Activated CD8-positive, alpha-beta memory T cell treated with anti-CD3 and anti-CD28 coated beads for 1 hour (primary cell): ENCODE results near the gene TMPRSS3.

Experiments
- DNase-seq, 2 donors: peaks; one replicate each; pipeline ENCODE4 v3.0.0-alpha.2; 2020; ENCODE audit warnings: low read depth in 1 of 2; ENCODE audit errors: extremely low read depth in 1 of 2

Gene TMPRSS3

DNA sequence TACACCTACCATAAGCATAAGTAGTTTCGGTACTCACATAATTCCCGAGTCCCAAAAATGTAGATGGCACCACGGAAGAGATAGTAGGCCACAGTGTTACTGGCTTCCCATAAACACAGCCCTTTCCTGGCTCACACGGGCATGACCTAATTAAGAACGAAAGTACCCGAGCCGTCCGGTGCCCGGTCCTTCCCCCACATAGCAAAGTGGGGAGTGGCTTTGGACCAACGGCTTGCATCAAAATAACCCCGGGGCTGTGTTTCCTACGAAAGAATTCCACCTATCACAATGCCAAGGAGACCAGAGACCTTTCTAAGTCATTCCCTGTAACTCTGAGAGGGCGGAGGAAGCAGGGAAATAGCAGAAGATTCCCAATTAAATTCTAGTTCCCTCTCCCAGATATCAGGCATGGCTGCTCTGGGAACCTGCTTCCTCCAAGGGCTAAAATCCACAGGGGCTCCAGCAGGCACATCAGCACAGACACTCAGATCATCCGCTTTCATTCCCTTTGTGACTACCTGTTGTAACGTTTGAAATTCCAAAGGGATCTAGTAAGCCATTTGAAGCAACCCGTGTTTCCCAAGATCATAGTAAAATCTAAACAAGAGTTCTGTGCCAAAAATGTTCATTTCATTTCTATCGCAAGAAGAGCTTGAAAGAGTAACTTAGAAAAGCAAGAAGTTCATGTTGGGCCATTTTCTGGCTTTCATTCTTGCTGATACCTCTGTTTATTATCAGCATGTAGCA, at the start of gene TMPRSS3:
TMPRSS3 (minus strand) TSS at position 148 of the 747 bp plus-strand sequence. CDS start 635 bp downstream, outside the sequence.
- no peak for DNase-seq

DNA sequence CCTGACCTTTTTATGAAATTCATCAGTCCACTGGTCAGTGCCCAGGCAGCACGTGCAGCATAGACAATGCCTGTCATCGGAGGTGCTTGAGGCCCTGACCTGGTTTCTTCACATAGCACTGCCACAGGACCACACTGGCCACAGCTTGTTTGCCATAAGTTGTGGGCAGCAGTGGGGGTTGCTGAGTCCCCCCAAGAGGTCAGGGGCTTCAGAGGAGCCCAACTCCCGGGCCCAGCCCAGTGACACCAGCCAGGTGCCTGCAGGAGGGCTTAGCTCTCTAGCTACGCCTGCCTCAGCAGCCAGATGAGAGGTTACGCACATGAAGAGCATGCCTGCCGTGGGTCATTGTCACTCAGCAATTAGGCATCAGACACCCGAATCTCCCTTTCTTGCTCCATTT, 49.5 kb upstream of the TMPRSS3 start:
- DNase-seq: no peak

DNA sequence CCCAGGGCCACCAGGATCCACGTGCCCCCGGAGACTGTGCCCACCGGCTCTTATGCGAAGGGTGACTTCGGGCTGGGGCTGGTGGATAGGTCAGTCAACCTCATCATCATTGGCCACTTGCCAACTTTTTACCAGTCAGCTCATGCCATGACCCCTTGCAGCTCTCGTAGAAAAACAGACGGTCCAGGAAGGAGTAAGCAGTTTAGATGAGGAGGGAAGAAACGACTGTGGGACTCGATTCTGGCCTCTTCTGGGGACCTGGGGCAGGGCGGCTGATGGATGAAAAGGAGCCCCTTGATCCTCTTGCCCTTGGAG, 48.9 kb upstream of the TMPRSS3 start:
- no peak for DNase-seq

DNA sequence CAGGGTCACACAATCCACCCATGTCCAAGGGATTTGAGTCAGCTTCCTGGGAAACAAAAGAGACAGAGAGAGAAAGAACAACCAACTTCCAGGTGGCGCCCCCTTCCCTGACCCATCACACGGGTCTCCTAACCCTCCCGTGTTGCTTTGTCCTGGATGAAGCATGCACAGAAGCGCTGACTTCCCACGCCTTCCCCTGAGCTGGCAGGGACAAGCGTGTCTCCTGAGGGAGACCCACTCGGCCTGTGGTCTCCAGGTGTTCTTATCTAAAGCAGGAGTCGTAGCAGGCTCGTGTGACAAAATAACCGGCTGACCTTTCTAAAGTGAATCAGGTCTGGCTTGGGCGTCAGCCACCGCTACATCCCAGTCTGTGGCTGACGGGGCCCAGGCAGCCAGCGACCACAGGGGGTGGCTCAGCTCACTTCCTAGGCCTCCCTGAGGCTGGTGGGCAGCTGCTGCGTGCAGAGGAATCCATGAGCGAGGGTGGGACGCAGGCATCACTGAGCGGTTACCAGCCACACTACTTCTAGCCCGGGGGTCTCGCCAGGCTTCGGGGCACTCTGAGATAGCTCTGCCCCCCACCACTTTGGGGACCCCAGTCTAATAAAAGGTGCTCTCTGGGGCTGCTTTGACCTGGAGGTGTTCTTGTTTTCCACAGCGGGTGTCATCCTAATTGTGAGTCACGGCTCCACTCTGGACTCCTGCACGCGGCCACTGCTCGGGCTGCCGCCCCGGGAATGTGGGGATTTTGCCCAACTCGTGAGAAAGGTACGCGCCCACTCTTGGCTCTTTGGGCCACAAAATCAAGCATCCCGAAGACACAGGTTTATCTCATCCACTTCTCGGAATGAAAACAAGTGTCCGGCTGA, 48.3 kb upstream of the TMPRSS3 start:
- no peak for DNase-seq

DNA sequence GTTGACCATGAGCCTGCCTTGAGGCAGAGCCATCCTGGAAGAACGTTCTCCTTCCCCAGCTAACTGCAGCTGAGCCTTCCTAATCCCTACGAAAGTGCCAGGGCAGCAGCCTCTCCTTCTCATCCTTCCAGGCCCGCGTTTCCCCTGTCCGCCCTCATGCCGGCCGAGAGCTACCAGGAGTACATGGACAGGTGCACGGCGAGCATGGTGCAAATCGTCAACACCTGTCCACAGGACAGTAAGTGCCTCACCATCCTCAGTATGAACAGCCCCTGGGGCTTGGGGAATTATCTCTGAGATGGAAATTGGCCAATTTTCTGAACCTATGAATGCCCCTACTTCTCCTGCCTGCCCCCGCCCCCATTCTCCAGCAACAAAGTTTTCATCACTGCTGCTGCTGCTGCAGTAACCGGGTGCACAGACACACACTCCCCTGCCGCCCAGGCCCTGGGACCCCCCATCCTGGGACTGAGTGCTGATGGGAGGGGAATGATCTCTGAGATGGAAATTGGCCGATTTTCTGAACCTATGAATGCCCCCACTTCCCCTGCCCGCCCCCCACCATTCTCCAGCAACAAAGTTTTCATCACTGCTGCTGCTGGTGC, 47.4 kb upstream of the TMPRSS3 start:
- DNase-seq: no peak

DNA sequence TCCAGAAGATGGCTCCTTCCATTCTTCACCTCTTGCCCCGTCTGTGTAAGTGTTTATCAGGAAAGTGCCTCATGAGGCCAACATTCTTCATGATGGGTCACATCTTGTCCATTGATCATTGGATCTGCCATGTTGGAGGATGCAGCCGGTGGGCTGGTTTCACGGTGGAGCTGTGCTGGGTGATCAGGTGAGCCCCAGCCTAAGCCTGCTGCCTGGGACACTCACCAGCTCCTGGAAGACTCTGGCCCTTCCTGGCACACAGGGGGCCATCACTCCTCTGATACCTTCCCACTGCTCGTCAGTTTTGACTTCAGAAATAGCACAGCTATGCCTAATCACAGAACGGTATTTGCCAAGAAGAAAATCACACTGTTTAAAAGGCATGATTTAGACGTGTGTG, 46.1 kb upstream of the TMPRSS3 start:
- DNase-seq: no peak

DNA sequence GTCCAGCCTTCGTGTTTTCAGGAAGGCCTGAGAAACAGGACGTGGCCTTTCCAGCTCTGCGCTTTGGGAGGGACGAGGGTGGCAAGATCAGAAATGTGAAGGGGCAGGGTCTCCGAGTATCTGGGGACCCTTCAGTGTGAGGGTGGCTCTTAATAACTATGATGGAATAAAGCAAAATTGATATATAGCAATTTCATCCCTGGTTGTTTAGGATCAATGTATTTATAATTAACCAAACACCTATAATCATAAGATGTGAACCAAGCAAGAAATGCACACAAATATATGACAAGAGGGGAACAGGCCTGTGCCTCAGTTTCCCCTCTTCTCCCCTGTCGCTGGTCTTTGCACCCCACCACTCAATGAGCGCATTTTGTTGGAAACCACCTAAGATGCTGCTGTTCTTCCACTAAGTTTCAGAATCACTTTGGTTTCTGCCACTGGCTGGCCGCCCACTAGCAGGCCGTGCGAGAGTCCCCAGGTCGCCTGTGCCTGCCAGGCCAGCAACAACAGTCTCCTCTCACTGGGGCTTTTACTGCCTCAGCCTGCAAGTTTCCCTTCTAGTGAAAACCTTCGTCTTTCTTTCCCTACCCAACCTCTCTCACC, 44.4 kb upstream of the TMPRSS3 start:
- no peak for DNase-seq

DNA sequence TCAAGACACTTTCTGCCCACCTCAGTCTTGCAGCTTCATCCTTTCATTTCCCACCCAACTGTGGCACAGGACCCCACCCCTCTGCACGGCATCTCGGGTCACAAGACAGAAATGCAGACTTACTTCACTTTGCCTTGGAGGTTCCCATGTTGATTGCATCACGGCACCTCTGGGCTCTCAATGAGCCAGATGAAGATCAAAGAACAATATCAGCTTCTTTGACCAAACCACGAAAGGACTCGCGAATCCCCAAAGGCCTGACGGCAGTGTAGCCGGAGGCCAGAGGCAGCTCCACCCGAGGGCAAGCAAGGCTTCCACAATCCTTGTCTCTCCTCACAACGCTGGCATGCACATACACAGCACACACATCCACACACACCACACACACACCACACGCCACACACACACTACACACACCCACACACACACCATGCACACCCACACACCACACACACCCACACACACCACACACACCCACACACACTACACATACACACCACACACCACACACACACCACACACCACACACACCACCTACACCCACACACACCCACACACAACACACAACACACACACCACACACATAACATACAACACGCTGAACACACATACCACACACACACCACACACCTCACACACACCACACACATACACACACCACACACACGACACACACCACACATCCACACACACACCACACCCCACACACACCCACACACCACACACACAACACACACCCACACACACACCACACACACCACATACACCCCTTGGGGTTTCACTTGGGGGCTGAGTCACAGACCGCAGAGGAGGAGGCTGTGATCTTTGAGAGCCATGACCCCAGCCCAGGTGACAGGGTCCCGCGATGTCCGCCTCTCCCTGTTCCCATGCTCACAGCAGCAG, 43.7 kb upstream of the TMPRSS3 start:
- DNase-seq: no peak

DNA sequence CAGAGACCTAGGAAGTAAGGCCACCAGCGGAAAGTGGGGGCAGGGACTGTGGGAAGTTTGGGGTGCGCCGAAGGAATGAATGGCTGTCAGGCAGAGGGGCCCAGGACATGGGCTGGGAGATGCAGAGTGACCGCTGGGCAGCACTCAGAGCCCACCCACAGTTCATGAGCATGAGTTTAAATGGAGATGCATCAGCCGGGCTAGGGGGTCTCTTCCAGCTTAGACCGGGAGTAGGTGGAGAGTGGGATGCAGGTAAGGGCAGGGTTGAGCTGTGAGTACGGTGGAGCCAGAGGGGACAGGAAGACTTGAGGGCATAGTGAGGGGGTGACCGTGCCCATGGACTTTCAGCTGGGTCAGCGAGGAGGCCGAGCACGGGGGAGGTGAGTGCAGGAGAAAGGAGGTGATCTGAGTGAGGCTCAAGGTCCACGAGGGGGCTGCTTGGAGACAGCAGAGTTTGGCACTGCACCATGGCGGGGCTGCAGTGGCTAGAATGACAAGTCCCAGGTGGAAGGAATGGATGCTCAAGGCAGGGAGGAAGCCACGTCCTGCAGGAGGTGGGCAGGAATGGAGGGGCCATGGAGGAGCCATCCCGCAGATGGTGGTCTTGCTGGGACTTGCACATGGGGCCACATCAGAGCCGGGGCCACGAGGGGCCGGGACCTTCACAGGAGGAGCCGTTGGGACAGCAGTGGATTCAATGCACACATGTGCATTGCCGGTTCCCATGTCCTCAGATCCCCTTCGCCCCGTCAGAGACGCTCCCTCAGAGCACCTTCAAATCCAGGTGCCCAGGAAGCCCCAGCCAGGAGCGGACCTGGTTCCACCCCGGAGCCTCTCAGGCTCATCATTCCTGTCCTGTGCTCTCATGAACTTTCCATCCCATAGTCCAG, 42.7 kb upstream of the TMPRSS3 start:
- DNase-seq: no peak

DNA sequence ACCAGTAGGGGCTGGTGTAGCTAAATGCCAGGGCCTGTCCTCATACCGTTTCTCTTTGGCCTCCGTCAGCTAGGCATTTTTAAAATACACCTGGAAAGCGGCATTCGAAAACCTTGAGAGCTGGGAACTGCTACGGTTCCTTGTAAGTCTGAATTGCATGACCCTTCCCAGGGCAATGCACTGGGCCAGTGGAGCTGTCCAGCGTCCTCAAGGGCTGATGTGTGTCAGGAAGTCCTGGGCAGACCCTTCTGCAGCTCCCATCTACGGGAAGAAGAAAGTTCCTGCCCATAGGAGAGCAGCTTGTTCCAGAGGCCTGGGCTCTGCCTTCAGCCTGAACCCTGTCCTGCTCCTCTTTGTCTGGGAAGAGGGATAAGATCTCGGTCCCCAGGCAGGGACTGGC, 41.9 kb upstream of the TMPRSS3 start:
- DNase-seq: no peak

DNA sequence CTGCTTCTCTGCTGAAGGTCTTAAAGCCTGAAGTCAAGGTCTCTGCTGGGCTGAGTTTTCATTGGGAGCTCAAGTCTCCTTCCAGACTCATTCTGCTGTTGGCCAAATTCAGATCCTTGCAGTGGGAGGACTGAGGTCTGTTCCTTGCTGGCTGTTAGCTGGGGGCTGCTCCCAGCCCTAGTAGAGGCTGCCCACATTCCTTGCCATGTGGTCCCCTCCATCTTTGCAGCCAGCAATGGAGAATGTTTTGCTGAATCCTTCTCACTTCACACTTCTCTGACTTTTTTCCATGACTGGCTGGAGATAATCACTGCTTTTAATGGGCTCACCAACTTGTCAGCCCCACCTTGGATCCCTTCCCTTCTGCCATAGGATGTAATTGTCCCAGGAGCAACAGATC, 41.1 kb upstream of the TMPRSS3 start:
- no peak for DNase-seq

DNA sequence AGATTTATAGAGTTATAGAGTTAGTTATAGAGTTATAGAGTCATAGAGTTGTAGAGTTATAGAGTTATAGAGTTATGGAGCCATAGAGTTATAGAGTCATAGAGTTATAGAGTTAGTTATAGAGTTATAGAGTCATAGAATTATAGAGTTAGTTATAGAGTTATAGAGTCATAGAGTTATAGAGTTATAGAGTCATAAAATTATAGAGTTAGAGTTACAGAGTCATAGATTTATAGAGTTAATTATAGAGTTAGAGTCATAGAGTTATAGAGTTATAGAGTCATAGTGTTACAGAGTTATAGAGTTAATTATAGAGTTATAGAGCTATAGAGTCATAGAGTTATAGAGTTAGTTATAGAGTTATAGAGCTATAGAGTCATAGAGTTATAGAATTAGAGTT, 40.0 kb upstream of the TMPRSS3 start:
- no peak for DNase-seq

DNA sequence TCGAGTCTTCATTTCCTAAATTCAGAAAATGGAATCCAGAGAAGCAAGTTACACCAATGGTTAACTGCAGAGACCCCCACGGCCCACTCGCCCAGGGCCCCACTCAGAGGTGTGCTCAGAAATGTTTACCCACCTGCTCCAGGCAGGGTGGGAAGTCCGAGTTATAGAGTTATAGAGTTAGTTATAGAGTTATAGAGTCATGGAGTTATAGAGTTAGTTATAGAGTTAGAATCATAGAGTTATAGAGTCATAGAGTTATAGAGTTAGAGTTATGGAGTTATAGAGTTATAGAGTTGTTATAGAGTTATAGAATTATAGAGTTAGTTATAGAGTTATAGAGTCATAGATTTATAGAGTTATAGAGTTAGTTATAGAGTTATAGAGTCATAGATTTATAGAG, 39.5 kb upstream of the TMPRSS3 start:
- no peak for DNase-seq

DNA sequence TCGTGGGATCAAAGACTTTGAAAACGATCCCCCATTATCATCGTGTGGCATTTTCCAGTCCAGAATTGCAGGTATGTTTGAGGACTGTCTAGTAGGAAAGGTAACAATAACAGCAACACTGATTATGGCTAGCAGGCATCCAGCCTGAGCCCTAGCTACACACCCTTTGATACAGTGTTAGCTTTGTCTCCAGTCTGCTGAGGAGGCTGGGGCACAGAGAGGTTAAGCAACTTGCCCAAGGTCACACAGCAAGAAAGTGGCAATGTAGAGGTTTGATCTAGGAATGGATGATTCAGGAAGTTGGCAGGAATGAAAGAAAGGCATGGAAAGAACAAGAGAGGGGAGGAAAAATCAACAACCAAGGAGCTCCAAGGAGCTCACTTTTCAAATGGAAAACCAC, 39.0 kb upstream of the TMPRSS3 start:
- no peak for DNase-seq

DNA sequence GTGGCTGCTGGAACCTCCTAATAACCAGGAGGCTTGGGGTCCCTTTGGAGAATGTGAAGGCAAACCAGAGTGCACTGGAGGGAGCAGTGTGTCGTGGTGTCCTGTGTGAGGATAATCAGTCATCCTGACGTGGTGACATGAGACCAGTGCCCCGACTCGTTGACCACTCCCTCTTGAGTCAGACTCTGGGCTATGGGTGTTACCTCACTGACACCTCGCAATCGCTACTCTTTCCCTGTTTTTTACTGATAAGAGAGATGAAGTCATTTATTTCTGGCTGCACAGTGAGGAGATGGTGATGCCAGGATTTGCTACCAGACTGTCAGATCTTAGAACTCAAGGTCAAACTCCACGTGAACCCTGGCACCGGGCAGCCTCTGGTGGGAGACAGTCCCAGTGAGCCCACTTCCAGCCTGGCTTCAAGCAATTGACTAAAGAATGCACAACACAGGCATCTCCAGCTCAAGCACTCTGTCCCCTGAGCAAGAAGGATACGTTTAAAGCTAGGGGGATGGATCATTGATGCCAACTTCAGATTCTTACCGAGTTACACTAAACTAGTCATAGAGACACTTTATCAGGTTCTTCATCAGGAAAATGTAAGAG, 38.2 kb upstream of the TMPRSS3 start:
- no peak for DNase-seq

DNA sequence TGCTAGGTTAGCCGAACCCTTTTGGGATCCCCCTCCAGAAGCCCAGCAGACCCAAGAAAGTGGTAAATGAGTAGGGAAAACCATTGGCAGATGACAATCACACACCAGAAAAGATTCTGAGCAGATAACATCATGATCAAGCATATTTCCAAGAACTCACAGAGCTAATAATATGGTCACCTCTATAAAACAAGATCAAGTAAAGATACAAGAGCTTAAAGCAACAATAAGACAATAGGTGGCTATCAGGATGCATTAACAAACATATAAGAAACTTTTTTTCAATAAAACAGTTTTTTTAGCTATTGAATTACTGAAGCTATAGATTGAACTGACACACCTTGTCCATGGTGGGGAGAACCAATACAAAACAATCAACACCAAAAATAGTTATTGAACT, 36.8 kb upstream of the TMPRSS3 start:
- no peak for DNase-seq

DNA sequence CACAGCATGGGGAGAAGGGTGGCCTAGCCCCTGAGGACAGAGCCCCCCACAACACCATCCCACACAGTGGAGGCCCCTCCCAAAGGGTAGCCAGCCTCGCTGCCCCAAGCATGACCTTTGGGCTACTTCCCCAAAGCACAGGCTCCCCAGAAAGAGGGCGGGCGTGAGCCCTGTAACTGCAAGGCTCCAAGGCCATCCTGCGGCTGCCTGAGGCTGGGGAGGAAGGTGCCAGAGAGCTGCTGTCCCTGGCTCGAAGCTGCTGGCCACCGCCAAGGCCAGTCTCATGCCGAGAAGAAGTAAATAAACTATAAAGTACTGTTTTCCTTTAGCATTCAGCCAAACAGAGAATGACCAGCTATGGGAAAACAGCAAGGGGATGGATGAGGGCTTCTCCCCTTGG, 35.3 kb upstream of the TMPRSS3 start:
- DNase-seq: no peak

DNA sequence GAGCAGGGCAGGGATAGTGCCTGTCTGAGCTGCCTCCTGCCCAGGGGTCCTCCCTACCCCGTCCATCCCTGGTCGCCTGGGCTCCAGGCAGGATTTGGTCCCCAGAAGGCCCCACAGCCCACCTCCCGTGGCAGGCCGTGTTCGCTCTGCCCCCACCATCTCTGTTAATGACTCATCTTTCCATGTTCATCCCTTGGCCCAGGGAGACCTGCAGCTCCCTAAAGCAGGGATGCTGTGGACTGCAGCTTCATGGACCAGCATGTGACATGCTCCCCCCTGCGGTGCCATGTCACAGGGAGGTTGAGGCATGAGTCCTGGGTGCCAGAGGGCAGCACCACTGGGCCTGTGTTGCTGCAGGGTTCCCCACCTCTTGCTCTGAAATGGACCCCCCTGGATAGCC, 34.7 kb upstream of the TMPRSS3 start:
- DNase-seq: no peak

DNA sequence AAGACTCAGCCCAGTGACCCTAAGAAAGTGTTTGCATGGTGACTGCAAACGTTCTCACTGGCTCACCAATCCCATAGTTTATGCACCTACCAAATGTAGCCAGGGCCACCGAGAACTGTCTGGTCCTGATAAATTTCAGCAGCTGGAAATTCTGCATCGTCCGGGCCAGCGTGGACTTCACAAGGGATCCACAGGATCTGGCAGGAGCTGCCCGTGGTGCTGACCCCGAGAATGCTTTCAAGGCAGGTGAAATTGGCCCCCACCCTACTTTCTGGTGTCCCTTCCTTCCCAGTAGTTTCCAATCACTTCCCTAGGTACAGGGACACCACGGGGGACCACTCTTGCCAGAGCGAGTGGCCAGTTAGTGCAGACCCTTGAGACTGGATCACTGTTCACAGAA, 34.0 kb upstream of the TMPRSS3 start:
- DNase-seq: no peak
